Epidermal melanocyte (primary cell): ENCODE results near the gene IL4R.
"Not testable (repeated sequence)": the region's sequence is repeated elsewhere in the genome, so short reads cannot be mapped to it uniquely, and the experiment has no call there.

ENCODE experiments used
- DNase-seq: peaks from one replicate; pipeline ENCODE4 v3.0.0; 2011; ENCODE audit warnings: low spot score; ENCODE audit not compliant: insufficient read length

Gene IL4R

DNA sequence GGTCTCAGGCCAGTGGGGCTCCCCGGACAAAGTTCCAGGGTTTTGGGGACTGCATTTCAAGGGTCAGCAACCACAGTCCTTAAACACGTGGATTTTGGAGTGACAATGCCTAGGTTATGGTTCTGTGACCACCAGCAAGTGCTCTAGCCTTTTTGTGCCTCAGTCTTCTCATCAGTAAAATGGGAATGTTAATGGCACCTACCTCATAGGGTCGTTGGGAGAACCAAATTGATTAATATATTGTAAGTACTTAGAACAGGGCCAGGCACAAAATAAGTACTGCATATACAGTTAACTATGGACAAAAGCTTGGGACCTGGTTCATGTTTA lies 13.8 kb downstream of the IL4R start:
- no peak for DNase-seq

DNA sequence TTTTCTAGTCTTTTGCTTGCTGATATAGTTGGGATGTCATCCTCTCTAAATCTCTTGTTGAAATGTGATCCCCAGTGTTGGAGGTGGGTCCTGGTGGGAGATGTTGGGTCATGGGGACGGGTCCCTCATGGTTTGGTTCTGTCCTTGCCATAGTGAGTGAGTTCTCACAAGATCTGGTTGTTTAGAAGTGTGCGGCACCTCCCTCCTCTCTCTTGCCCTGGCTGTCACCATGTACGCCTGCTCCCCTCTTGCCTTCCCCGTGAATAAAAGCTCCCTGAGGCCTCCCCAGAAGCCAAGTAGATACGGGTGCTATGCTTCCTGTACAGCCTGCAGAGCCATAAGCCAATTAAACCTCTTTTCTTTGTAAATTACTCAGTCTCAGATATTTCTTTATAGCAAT lies 15.2 kb downstream of the IL4R start:
- DNase-seq = no peak

DNA sequence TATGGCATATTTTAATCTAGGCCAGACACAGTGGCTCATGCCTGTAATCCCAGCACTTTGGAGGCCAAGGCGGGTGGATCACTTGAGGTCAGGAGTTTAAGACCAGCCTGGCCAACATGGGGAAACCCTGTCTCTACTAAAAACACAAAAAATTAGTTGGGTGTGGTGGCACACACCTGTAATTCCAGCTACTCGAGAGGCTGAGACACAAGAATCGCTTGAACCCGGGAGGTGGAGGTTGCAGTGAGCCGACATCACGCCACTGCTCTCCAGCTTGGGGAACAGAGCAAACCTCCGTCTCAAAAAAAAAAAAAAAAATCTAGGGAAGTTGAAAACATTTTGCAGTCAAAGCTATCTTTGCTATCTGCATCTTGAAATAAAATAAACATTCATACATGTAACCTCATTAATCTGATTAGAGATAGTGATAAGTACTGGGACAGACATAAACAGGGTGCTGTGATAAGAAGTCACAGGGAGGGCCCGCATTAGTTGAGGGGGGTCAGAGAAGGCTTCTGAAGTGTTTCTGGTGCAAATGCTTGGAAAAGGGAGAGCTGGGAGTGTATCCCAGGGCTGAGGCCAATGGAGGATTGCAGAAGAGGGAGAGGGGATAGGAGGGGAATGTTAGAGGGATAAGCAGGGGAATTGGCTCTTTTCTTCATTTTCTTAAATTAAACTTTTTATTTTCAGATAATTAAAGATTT lies 15.8 kb downstream of the IL4R start:
- DNase-seq = not testable (repeated sequence)

DNA sequence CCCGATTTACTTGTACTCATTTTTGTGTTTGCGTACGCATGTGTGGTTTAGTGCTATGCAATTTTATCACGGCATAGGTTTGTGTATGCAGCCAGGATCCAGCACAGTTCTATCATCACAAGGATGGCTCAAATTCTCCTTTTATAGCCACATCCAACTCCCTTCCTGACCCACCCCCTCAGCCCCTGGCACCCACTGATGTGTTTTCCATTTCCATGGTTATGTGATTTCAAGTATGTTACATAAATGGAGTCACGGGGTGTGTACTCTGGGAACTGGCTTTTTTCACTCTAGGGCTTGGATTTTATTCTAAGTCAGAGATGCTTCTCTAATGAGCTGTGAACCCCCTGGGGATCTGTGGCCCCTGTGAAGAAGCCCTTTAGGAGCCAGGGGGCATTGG lies 16.8 kb downstream of the IL4R start:
- no peak for DNase-seq

DNA sequence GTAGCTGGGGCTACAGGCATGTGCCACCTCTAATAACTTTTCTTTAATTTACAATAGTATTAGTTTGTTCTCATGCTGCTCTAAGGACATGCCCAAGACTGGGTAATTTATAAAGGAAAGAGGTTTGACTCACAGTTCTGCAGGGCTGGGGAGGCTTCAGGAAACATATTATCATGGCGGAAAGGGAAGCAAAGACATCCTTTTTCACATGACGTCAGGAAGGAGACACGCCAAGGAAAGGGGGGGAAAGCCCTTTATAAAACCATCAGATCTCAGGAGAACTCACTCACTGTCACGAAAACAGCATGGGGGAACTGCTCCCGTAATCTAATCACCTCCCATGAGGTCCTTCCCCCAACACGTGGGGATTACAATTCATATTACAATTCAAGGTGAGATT lies 18.3 kb downstream of the IL4R start:
- DNase-seq = no peak

DNA sequence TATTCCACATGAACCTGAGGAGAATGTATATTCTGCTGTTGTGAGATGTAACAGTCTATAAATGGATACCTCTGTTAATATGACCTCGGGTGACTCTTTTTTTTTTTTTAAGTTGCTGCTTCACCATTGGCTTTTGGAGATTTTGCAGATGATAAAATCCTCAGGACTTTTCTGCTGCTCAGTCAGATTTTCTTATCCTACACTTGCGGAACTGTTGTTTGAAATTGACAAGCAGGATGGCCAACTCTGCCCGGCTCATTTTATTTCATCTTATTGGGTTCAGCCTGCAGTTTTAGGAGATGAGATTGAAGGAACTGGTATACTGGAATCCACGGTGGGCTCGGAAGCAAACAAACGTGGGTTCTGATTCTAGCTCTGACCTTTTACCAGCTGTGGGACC lies 19.3 kb downstream of the IL4R start:
- no peak for DNase-seq

DNA sequence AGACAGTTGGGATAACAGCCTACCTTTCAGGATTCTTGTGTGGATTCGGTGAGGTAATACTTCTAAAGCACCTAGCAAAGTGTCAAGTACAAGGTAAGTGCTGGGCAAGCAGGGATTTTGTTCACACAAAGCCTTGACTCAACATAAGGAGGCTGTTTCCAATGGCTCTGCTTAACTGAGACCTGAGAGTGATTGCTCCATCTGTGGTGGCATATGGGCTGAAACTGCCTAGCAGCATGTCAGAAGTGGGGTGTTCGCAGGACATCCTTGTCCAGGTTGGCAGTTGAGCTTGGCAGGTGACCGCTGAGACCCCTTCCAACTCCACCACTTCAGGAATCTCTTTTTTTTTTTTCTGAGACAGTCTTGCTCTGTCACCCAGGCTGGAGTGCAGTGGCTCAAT lies 19.8 kb downstream of the IL4R start:
- no peak for DNase-seq

DNA sequence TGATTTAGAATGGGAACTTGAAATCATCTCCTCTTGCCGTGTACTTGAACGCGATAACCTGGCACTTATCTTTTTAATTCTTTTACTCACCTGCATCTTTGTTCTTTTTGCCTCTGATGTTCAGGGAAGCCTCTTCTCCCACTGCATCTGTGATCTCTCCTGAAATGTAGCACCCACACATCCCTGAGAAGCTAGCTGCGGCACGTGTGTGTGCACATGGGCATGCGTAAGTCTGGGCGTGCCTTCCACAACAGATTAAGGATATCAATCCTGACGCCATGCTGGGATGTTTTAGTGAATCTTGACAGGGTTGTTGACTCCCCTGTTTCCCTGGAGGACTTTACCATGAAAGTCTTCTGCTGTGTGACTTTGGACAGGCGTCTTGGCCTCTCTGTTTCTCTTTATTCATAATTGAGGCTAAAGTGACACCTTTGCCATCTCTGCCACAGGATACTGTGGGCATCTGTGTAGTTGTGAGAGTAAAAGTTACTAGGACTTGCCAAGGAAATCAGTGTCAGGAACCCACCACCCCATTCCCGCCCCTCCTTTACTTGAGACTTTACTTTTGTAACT lies 20.5 kb downstream of the IL4R start:
- DNase-seq = no peak

DNA sequence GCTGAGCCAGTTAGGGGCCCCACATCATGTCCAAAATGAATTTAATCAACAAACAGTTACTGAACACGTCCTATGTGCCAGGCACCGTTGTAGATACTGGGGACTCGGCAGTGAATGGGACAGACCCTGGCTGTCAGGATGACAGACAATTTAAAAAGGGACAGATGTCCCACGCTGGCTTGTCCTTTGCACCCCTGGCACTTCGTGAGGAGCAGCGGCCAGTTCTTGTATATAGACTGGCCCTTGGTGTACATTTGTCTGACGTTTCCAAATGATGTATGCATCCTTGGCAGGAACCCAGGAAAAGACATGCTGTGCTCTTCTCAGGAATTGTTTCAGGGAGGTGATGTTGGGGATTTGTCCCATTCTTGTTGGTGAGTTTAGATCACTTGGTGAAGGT lies 21.1 kb downstream of the IL4R start:
- DNase-seq = no peak

DNA sequence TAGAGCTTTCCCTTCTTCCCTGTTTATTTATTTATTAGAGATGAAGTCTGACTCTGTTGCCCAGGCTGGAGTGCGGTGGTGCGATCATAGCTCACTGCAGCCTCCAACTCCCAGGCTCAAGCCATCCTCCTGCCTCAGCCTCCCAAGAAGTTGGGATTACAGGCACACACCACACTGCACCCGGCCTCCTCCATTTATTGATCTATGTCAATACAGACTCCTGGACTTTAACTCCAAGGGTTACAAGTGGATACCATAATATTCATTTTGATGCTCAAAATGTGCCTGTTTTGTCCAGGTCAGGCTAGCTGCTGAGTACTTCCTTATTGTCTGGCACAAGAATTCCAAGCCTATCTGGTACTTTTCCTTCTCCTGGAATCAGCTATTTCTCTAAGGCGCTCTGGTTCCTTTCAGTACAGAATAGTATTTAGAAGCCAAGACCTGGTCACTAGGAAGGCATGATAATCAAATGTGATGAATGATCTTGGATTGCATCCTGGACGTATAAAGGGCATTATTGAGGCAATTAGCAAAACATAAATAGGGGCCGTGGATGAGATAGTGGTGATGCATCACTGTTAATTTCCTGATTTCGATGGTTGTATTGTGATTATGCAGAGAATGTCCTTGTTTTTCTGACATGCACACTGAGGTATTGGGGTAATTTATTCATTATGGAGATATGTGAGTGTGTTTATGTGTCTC lies 21.7 kb downstream of the IL4R start:
- DNase-seq = no peak

DNA sequence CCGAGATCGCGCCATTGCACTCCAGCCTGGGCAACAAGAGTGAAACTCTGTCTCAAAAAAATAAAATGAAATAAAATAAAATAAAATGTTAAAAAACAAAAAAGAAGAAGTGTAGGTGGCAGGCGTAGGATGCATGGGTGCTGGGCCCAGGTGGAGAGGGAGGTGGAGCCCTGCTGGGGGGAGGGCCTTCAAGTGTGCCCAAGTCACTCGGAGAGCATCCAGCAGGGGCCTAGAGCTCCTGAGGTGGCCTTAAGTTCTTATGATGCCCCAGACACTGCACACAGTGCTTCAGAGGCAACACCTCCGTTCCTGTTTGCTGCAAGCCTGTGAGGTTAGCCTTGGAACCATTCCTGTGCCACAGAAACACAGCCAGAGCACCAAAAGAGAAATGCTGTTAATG lies 23.2 kb downstream of the IL4R start:
- DNase-seq = no peak

DNA sequence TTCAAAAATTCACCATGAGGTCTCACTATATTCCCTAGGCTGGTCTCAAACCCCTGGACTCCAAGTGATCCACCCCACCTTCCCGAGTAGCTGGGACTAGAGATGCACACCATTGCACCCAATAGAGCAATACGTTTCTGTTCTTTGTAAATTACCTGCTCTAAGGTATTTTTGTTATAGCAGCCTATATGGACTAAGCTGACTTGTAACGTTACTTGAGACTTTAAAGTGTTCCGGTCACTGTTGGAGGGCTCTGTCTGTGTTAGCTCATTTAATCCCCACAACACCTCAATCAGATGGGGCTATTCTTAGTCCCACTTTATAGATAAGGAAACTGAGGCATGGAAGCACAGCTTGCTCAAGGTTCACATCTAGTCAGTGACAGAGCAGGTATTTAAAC lies 25.4 kb downstream of the IL4R start:
- DNase-seq = no peak

DNA sequence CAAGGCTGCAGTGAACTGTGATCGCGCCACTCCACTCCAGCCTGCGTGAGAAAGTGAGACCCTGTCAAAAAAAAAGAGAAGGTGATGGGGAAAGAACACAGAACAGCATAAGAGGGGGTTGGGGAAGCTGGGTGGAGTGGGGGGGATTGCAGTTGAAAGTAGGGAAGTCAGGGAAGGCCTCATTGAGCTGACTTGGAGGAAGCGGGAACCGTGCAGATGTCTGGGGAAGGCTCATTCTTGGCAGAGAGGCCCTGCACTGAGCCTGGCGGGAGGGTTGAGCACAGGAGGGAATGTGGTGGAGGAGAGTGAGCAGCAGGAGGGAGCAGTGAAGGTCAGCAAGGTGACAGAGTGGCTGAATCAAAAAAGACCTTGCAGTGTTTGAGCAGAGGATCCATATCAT lies 26.9 kb downstream of the IL4R start:
- no peak for DNase-seq

DNA sequence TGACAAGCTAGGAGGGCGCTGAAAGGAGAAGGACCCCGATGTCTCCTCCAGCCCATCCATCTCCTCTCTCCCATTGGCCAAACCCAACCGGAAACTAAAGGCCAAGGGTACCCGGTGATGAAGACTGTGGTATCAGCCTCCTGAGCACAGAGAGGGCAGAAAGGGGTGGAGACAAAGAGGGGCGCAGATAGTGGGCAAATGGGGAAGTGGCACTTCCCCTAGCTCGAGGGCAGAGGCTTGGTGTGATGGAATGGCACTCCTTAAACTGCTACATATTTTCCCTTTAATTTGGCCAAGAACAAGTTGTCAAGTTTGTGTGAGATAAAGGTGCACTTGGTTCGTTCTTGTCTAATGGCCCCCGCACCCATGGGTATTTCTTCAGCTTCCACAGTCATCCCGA lies 27.8 kb downstream of the IL4R start:
- DNase-seq = no peak

DNA sequence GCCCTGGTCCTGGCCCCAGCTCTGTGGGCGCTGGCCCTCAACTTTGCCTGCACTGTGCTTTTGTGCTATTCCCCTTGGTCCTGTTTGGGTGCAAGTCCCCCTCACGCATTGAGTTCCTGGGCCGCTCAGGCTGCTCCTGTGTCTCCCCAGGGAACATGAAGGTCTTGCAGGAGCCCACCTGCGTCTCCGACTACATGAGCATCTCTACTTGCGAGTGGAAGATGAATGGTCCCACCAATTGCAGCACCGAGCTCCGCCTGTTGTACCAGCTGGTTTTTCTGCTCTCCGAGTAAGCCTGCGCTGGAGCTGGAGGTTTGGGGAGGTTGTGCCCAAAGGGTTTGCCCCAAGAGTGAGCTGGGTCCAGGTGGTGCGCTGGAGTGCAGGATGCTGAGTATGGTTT lies 28.2 kb downstream of the IL4R start:
- no peak for DNase-seq

DNA sequence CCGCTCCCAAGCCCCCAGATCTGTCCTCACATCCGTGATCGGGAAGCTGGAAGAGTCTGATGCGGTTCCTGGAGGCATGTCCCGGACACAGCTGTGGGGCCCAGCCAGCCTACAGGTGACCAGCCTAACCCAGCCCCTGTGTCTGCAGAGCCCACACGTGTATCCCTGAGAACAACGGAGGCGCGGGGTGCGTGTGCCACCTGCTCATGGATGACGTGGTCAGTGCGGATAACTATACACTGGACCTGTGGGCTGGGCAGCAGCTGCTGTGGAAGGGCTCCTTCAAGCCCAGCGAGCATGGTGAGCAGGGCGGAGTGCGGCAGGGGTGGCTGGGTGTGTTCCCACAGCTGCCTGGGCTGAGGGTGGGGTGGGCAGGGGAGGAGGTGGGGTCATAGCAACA lies 30.9 kb downstream of the IL4R start:
- DNase-seq = no peak

DNA sequence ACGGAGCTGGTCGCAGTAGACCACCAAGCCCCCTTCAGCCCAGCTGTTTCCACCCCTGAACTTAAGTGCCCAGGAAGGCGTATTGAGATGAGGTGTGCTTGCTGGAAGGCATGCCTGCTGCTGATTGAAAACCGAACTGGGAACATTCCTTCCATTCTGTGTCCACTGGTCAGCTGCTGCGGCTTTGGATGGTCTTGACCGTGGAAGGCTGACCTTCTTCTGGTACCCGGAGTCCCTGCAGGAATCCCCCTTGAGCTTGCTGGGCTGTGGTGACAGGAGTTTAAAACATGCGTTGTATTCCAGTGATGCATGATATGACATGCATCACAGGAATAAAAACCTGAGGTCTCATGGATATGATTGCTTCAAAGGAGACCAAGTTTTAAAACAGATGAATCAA lies 31.4 kb downstream of the IL4R start:
- no peak for DNase-seq

DNA sequence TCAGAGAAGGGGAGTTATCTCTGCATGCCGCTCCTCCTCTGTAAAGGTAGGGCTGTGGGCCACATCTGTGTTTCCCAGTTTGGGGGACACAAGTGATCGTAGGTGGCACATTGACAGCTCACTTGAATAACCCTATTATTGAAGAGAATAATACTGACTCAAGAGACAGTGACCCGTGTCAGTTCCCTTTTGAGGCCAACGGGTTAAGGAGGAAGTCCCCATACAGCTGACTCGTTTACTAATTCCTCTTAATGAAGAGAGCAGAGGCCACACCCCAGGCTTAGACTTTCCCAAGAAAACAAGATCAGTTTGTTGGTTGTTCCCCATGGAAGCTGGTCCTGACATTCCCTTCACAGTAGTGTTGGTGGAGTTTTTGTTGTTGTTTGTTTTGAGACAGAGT lies 33.0 kb downstream of the IL4R start:
- DNase-seq = no peak

DNA sequence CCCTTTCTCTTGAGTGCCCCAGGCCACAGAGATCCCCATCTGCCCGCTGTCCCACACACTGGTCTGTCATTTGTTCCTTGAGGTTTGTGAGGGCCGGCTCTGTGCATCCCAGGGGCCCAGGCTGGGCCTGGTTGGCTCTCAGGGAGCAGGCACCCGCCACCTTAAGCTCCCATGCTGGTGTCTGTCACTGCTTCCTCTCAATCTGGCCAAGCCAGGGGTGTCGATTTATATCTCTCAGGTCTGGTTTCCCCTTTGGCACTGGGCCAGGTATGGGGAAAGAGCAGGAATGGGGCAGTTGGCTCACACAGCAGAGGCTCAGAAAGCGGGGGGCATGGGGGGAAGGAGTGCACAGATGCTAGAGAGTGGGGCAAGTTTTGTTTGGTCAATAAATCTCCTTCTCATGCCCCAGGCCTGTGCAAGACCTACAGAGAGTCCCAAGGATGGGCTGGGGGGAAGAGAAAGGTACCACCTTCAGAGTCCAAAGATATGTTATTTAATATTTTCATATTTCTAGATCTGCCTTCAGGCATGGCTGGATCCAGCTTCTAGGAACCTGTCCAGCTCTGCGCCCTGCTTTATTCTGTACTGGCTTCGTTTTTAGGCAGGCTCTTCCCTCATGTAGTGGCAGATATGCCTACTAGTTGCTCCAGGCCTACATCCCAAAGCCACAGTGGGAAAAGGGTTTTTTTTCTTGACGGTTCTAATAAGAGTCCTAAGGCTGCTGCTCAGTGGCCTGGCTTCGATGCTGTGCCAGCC lies 34.3 kb downstream of the IL4R start:
- DNase-seq = no peak

DNA sequence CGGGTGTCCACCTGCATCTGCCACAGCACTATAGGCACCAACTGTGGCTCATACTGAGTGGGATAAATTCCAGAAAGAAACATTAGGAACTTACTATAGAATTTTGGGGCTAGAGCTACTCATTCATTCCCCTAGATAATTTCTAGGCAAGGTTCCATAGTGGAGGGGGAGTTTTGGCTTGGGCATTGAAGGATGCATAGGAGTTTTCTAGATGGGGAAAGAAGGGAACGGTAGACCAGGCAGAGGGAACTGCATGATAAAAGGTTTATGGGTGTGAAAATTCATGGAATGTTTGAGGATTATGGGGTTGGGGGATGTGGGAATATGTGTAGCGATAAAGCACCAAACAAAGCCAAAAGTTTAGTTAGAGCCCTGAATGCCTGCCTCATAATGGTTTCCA lies 35.5 kb downstream of the IL4R start:
- DNase-seq = no peak

DNA sequence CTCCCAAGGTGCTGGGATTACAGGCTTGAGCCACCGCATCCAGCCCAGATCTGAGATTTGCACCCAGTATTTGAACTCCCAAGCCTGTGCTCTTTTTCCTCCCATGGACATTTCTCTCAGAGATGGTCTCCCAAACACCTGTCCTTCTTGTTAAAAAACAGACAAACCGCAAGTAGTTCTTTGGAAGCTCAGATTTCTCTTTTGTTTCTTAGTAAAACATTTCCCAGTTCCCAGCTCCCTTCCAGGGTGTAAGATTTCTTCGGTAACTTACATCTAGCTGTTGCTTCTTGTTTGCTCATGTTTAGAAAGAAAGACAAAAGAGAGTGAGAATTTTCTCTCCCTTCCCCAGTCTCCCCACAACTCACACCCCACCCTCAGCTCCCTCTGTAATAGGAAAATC lies 36.2 kb downstream of the IL4R start:
- no peak for DNase-seq

DNA sequence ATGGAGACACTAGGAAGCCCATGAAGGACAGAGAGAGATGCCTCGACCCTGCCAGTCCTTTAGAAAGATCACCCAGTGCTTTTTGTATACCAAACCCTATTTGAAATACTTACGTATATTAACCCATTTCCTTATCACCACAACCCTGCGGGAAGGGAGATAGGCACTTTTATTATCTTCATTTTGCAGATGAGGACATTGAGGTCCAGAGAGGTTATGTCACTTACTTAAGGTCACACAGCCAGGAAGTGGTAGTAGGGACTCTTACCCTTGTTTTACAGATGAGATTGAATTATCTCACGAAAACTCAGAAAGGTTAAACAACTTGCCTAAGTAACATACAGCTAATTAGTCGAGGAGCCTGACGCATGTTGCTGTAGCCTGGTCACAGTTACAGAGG lies 38.2 kb downstream of the IL4R start:
- no peak for DNase-seq

DNA sequence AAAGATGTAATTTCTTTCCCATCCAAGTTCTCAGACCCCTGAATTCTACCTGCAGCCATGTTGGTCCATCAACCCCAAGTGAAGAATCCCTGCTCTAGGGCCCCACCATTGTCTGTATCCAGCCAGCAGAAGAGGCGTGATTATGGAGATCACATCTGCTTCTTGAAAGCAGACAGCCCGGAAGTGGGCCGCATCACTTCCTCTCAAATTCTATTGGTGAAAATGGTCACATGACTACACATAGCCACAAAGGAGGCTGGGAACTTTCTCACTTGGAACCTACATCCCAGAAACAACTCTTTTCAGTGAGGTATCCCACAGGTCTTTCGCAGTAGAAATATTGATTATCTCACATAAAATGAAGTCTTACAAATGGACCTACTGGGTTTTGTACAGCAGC lies 40.1 kb downstream of the IL4R start:
- no peak for DNase-seq
